Transverse colon (tissue), 3 donors: ENCODE data around the gene PRRT4.

ENCODE experiments used
- CTCF ChIP-seq, 5 experiments: fragments of 200-600 bp in 3 of 5; fragments of 450-650 bp in 2 of 5; sonication (generic) in 3 of 5; IDR thresholded peaks; 1 replicate in 2 of 5; 2 replicates in 3 of 5; pipeline ENCODE4 v1.5.1; 2016 to 2017; ENCODE audit warnings: antibody characterized with exemption in 5 of 5, inconsistent platforms in 3 of 5, mild to moderate bottlenecking in 2 of 5, moderate library complexity in 1 of 5
- POLR2A ChIP-seq: fragments of 450-650 bp; IDR thresholded peaks from one replicate; pipeline ENCODE4 v1.6.1; 2016; ENCODE audit warnings: antibody characterized with exemption, mild to moderate bottlenecking, moderate library complexity

GRCh38 chr7:128365432-128365831, 3.9 kb upstream of the PRRT4 start:
- TF ChIP-seq CTCF (IDR thresholded peaks at IDR 0.05) = no peak
- no peak for TF ChIP-seq POLR2A
